Keratinocyte (primary cell): ENCODE results near the gene TRIM28. TPM values are rescaled to one million over a fixed set of nuclear protein-coding genes. Genes with fewer than 3 reads are reported as not detected.

Source experiments
- DNase-seq: peaks from one replicate; pipeline ENCODE4 v3.0.0-alpha.2; 2011; ENCODE audit warnings: low read depth, missing footprints, low spot score
- FAIRE-seq: peaks from 2 replicates; lab custom pipeline; 2011; peaks lifted over from hg19 to GRCh38; lab: Jason Lieb, UNC
- H2AFZ ChIP-seq: 2 replicates; pipeline ENCODE4 v1.6.0; 2012; ENCODE audit warnings: low read length, control low read depth, inconsistent platforms; ENCODE audit not compliant: control insufficient read depth
- H3K27ac ChIP-seq: 2 replicates; pipeline ENCODE4 v1.5.1; 2011; ENCODE audit warnings: low read length; ENCODE audit not compliant: control insufficient read depth, insufficient read depth
- H3K27me3 ChIP-seq: 3 replicates; pipeline ENCODE4 v1.6.0; 2011; ENCODE audit warnings: low read length; ENCODE audit not compliant: control insufficient read depth, insufficient read depth; ENCODE audit errors: extremely low read depth
- H3K36me3 ChIP-seq, 2 experiments: 2 replicates in 1 of 2; 3 replicates in 1 of 2; pipeline ENCODE4 v1.5.1; 2011; ENCODE audit warnings: low read length in 2 of 2, mild to moderate bottlenecking in 1 of 2; ENCODE audit not compliant: control insufficient read depth in 2 of 2, insufficient read depth in 2 of 2; ENCODE audit errors: extremely low read depth in 1 of 2
- H3K4me1 ChIP-seq: 3 replicates; pipeline ENCODE4 v1.5.1; 2011; ENCODE audit warnings: low read length; ENCODE audit not compliant: control insufficient read depth, insufficient read depth; ENCODE audit errors: extremely low read depth
- H3K4me2 ChIP-seq: 3 replicates; pipeline ENCODE4 v1.6.0; 2011; ENCODE audit warnings: low read depth, low read length; ENCODE audit not compliant: control insufficient read depth, insufficient read depth; ENCODE audit errors: extremely low read depth
- H3K4me3 ChIP-seq, 3 experiments: fragments of 200-600 bp in 1 of 3; sonication (generic) in 1 of 3; 2 replicates in 2 of 3; 3 replicates in 1 of 3; pipeline ENCODE4 v1.5.1; 2011 to 2016; ENCODE audit warnings: low read length in 3 of 3, mild to moderate bottlenecking in 3 of 3, control low read depth in 2 of 3, inconsistent platforms in 1 of 3, low read depth in 1 of 3, mixed read lengths in 1 of 3, mixed run types in 1 of 3, moderate library complexity in 1 of 3; ENCODE audit not compliant: control insufficient read depth in 2 of 3, insufficient read depth in 2 of 3; ENCODE audit errors: extremely low read depth in 1 of 3
- H3K79me2 ChIP-seq: 2 replicates; pipeline ENCODE4 v1.6.0; 2012; ENCODE audit warnings: low read length; ENCODE audit not compliant: control insufficient read depth, insufficient read depth
- H3K9ac ChIP-seq: 3 replicates; pipeline ENCODE4 v1.6.0; 2011; ENCODE audit warnings: low read length; ENCODE audit not compliant: control insufficient read depth, insufficient read depth; ENCODE audit errors: extremely low read depth
- H3K9me1 ChIP-seq: 3 replicates; pipeline ENCODE4 v1.6.0; 2011; ENCODE audit warnings: low read length; ENCODE audit not compliant: control insufficient read depth, insufficient read depth; ENCODE audit errors: extremely low read depth
- H3K9me3 ChIP-seq: 2 replicates; pipeline ENCODE4 v1.5.1; 2012; ENCODE audit warnings: low read depth, low read length; ENCODE audit not compliant: control insufficient read depth
- H4K20me1 ChIP-seq: 3 replicates; pipeline ENCODE4 v1.6.0; 2011; ENCODE audit warnings: low read length; ENCODE audit not compliant: control insufficient read depth, insufficient read depth; ENCODE audit errors: extremely low read depth
- CTCF ChIP-seq, 3 experiments: IDR thresholded peaks in 1 of 3; conservative IDR thresholded peaks in 1 of 3; optimal IDR thresholded peaks in 1 of 3; 2 replicates in 2 of 3; 3 replicates in 1 of 3; pipeline versions ENCODE3 to v1.5.1; 2011; ENCODE audit warnings: low read length in 3 of 3, mild to moderate bottlenecking in 3 of 3, moderate library complexity in 2 of 3, control low read depth in 1 of 3, inconsistent platforms in 1 of 3; ENCODE audit not compliant: insufficient read depth in 2 of 3; ENCODE audit errors: extremely low read depth in 1 of 3
- EZH2 ChIP-seq: IDR thresholded peaks from one replicate; pipeline ENCODE4 v1.6.1; 2012; ENCODE audit warnings: inconsistent platforms, mild to moderate bottlenecking, low read length, moderate library complexity
- dilution Hi-C: fragments of 300-500 bp; cut with MboI; formaldehyde crosslinking; loops from one replicate; pipeline ENCODE4 v1.7.0; 2020; ENCODE audit warnings: low sequenced_read_pairs; ENCODE audit not compliant: extremely low pct_ligation_motif_present
- polyA plus RNA-seq, 5 experiments: library from polyadenylated mRNA; depleted of rRNA in 3 of 5; stranded (reverse) in 3 of 5; stranded (forward) in 1 of 5; unstranded in 1 of 5; fragments of >200 nt; gene quantifications; 1 replicate in 1 of 5; 2 replicates in 3 of 5; 3 replicates in 1 of 5; pipeline versions ENCODE4 v1.2.1 to v1.2.3, GENCODE V29; 2011 to 2012; ENCODE audit warnings: missing spikeins in 2 of 5, low read depth in 1 of 5, low replicate concordance in 1 of 5

Gene TRIM28
- polyA plus RNA-seq, 1 donor (not counting 4 experiments of a cell fraction or from before 2014, with no cell fraction given), result 290 TPM

- DNase-seq (peak; percentile 99), FAIRE-seq (peak; percentile 73)
- Histone ChIP-seq H3K27ac (peak within 1 kb of the TSS; percentile 96), H3K9me1 (no peaks in the 10 kb centered on the region), H3K4me1 (peaks cover 13% of the 10 kb centered on the region), H3K9ac (peak within 1 kb of the TSS; percentile 96), H3K4me3 (peak within 1 kb of the TSS; percentile 72 to 81 (median 74)), H2AFZ (peak within 1 kb of the TSS; percentile 90), H3K79me2 (peaks cover 14% of the 10 kb centered on the region), H3K27me3 (no peaks in the 10 kb centered on the region), H3K9me3 (no peaks in the 10 kb centered on the region), H3K4me2 (peak within 1 kb of the TSS; percentile 92), H4K20me1 (no peaks in the 10 kb centered on the region), H3K36me3 (peaks cover 11 to 17% of the 10 kb centered on the region in 2 experiments)
- TF ChIP-seq CTCF (optimal IDR thresholded peaks at IDR 0.05 in 1 of 3, IDR thresholded peaks at IDR 0.05 in 1 of 3, conservative IDR thresholded peaks at IDR 0.05 in 1 of 3; ENCODE audit: extremely low read depth in 1 of 3, insufficient read depth in 2 of 3, low read length in 3 of 3) (peak in 1 of 3 experiments; percentile 12), EZH2 (no peak)
- dilution Hi-C loops, result no loop called here
These were observed 29.2 kb downstream of the TRIM28 start, which contains the start of gene MZF1 for GRCh38 chr19:58572818-58573657. Gene MZF1 (minus strand): TSS chr19:58573335. CDS start chr19:58571389, 1,946 bp downstream.

- TF ChIP-seq CTCF (optimal IDR thresholded peaks at IDR 0.05 in 1 of 3, IDR thresholded peaks at IDR 0.05 in 1 of 3, conservative IDR thresholded peaks at IDR 0.05 in 1 of 3; ENCODE audit: extremely low read depth in 1 of 3, insufficient read depth in 2 of 3, low read length in 3 of 3) (no peak), EZH2 (no peak)
- dilution Hi-C loops, result no loop called here
- H3K4me3 ChIP-seq, result peak overlapping the region; percentile 72 to 81 (median 74)
- H3K79me2 ChIP-seq, result peaks cover 20% of the 10 kb centered on the region
- H3K9me1 ChIP-seq, result no peaks in the 10 kb centered on the region
- peak overlapping the region; percentile 96 for H3K9ac ChIP-seq
- H3K36me3 ChIP-seq, result peaks cover 11 to 20% of the 10 kb centered on the region in 2 experiments
- peak overlapping the region; percentile 92 for H3K4me2 ChIP-seq
- H3K9me3 ChIP-seq, result no peaks in the 10 kb centered on the region
- DNase-seq, result no peak
- H3K4me1 ChIP-seq, result peaks cover 16% of the 10 kb centered on the region
- FAIRE-seq, result no peak
- H3K27ac ChIP-seq, result peak overlapping the region; percentile 96
- H3K27me3 ChIP-seq, result no peaks in the 10 kb centered on the region
- H2AFZ ChIP-seq, result peak overlapping the region; percentile 90
- H4K20me1 ChIP-seq, result no peaks in the 10 kb centered on the region
These were observed 29.8 kb downstream of the TRIM28 start for GRCh38 chr19:58573658-58574164.
